NCI-H345 (cell line): ENCODE measurements around the gene NF2.
"Not testable (repeated sequence)": the region's sequence is repeated elsewhere in the genome, so short reads cannot be mapped to it uniquely, and the experiment has no call there.

ENCODE experiments used
- DNase-seq: peaks from one replicate; lab custom pipeline; 2025; lab: John Stamatoyannopoulos, UW

The NF2 gene

DNA sequence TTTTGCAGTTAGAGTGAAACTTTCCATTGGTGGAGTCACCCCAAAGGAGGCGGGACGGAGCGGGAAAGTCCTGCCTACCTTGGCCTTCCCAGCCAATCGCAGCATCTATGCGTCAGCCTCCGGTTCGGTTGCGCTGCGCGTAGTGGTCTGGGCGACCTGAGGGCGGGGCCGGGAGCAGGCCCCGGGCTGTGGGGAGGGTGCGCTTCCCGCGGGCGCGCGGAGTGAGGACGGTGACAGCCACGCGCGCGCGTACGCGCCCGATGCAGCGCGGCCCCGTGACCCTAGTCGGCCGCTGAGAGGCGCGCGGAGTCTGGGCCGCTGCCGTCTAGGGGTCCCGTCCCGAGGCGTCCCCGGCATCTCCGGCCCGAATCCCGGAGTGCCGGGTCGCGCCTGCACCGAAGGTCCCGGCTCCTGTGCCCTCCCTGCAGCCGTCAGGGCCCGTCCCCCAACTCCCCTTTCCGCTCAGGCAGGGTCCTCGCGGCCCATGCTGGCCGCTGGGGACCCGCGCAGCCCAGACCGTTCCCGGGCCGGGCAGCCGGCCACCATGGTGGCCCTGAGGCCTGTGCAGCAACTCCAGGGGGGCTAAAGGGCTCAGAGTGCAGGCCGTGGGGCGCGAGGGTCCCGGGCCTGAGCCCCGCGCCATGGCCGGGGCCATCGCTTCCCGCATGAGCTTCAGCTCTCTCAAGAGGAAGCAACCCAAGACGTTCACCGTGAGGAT lies at the start of gene NF2:
TSS of gene NF2 (plus strand) at position 276 of the 718 bp plus-strand sequence. CDS start at position 642, 366 bp downstream.
- DNase-seq = peak; percentile 97

GRCh38 chr22:29555065-29555644 lies 48.3 kb upstream of the NF2 start:
- DNase-seq = no peak

DNA sequence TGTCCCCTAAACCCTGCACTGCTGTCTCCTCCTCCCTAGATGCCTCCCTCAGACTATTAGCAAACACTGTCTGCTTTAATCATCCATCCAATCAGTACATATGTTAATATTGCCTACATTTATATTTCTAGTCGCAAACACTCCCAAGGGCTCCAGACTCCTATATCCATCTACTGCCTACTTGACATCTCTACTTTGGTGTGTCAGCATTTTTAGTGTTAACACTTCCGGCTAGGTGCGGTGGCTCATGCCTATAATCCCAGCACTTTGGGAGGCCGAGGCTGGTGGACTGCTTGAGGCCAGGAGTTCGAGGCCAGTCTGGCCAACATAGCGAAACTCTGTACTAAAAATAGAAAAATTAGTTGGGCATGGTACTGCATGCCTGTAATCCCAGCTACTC lies 44.4 kb upstream of the NF2 start:
- no peak for DNase-seq

GRCh38 chr22:29559853-29560252 lies 43.6 kb upstream of the NF2 start:
- no peak for DNase-seq

DNA sequence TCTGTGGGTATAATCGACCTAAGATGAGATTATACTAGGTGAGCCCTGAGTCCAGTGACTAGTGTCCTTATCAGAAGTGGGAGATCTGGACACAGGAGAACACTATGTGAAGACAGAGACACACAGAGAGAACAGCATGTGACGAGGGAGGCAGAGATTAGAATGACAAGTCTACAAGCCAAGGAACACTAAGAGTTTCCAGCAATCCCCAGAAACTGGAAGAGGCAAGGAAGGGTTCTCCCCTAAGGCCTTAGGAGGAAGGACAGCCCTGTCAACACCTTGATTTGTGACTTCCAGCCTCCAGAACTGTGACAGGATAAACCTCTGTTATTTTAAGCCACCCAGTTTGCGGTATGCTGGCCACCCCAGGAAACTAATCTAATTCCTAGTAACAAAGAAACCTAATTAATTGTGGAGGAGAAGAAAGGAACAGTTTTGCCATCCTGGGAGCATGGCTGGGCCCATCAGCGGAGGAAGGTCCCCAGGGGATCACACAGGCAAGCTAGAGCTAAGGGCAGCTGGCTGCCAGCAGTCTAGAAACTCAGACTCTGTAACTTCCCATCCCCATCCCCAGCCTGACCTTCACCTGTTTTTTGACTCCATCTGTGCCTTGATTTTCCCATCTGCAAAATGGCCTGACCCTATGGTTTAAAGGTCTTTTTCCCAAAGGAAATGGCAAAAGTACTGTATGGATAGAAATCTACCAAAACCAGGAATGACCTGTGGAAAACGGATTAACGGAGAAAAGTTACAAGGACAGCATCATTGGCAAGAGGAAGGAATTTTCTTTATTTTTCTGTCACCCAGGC lies 39.6 kb upstream of the NF2 start:
- no peak for DNase-seq

DNA sequence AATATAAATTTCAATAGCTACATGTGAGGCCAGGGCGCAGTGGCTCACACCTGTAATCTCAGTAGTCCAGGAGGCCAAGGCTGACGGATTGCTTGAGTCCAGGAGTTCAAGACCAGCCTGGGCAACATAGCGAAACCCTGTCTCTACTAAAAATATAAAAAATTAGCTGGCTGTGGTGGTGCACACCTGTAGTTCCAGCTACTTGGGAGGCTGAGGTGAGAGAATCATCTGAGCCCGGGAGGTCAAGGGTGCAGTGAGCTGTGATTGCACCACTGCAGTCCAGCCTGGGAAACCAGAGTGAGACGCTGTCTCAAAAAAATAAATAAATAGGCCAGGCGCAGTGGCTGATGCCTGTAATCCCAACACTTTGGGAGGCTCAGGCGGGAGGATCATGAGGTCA lies 36.9 kb upstream of the NF2 start:
- DNase-seq = not testable (repeated sequence)

- no peak for DNase-seq
Observed at GRCh38 chr22:29567338-29567737, 36.1 kb upstream of the NF2 start.

DNA sequence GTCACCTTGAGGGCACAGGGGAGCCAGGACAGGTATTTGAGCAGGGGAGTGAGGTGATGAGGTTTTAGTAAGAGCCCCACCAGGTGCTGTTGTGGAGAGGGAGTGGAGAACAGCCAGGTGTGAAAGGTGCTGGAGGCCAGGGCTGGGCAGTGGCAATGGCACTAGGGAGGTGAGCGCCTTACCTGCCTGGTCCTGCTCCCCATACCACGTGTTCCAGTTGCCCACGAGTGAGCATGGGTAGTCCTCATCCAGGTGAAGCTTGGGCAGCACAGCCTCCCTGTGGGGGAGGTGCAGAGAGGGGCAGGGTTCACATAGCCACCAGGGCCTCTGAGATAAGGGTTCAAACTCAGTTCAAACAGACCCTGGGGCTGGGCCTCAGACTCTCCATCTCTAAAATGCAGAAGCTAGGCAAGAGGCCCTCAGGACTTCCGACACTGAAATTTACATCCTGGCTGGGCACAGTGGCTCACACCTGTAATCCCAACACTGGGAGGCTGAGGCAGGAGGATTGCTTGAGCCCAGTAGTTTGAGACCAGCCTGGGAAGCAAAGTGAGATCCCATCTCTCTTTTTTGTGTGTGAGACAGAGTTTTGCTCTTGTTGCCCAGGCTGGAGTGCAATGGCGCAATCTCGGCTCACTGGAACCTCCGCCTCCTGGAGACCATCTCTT lies 34.3 kb upstream of the NF2 start:
- no peak for DNase-seq

- no peak for DNase-seq
Observed at GRCh38 chr22:29570456-29570855, 33.0 kb upstream of the NF2 start.

DNA sequence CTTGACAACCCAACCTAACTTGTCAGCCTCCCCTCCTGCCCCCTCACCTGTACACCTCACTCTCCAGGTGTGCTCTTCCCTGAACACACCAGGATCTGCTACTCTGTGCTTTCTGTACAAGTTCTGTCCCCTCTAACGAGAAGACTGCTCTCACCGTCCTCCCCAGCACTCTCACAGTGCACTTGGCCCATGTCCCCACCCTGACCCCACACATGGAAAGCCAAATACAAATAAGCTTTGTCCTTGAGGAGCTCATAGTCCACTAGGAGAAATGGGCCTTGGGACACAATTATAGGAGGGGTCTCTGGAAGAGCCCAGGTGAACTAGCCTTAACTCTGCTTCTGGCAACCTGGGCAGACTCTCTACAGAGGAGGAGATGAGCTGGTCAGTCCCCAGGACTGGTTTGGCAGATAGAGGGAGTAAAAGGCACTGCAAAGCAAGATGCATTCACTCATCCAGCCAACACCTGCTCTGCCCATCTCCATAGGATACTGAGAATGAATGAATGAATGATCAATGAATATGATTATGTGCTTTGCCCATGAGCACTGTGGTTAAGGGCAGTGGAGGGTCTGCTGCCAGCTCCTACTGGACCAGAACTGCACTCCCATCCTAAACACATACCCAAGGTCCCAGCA lies 32.4 kb upstream of the NF2 start:
- no peak for DNase-seq

DNA sequence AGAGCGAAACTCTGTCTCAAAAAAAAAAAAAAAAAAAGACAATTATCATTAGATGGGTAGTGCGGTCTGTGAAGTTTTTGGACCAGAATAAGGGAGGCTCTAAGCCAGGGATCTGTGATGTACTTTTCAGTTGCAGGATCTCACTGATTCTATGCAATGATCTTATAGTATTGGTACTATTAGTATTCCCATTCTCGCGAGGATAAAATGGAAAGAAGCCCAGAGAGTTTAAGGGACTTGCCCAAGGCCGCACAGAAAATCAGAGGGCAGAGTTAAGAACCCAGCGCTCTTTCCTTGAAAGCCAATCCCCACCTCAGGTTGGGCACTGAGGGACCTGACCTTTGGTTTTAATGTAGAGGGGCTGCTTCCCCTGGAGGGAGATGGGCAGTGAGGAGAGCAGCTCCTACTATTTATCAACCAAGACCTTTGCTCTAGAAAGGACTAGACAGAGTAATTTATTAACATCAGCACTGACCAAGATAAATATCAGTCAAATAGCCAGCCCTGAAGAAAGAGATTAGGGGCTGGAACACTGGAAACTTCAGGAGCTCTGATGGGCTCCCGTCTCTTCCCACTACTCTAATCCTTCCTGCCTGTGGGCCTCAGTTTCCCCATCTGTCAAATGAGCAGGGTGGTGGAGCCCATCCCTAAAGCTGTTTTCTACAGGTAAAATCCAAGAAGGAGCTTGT lies 28.5 kb upstream of the NF2 start:
- no peak for DNase-seq

- no peak for DNase-seq
Observed at GRCh38 chr22:29578462-29579200, 24.8 kb upstream of the NF2 start.

DNA sequence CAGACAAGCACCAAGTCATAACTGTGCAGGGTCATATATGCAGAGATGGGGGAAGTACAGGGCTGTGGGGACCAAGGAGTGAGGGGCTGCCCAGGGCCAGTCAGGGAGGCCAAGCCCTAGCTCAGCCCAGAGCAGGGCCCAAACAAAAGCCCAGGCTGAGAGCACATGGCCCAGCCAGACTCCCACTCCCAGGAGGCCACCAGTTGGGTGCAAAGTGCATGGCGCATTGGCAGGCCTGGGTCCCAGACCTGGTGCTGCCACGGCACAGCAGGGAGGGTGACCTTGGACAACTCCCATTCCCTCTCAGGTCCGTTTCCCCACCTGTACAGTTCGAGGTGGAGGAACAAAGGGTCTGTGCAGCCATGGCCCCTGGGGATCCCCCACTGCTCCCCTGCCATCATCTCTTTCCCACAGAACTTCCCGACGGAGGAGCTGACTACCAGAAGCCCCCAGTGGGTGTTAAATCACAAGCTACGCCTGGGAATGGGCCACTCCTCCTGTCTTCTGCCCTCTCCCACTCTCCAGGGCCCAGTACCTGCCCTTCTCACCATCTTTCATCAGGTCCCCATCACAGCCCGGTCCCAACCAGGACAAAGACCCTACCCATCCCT lies 23.1 kb upstream of the NF2 start:
- no peak for DNase-seq

DNA sequence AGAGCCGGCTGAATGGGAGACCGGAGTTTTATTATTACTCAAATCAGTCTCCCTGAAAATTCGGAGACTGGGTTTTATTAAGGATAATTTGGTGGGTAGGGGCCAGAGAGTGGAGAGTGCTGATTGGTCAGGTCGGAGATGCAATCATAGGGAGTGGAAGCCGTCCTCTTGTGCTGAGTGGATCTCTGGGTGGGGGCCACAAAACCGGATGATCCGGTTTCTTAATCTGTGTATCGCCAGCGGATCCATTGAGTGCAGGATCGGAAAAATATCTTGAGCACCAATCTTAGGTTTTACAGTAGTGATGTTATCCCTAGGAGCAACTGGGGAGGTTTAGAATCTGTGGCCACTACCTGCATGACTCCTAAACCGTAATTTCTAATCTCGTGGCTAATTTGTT lies 21.6 kb upstream of the NF2 start:
- peak; percentile 61 for DNase-seq

- DNase-seq = no peak
Observed at GRCh38 chr22:29584975-29585374, 18.5 kb upstream of the NF2 start.

- not testable (repeated sequence) for DNase-seq
Observed at GRCh38 chr22:29586193-29586705, 17.2 kb upstream of the NF2 start.

DNA sequence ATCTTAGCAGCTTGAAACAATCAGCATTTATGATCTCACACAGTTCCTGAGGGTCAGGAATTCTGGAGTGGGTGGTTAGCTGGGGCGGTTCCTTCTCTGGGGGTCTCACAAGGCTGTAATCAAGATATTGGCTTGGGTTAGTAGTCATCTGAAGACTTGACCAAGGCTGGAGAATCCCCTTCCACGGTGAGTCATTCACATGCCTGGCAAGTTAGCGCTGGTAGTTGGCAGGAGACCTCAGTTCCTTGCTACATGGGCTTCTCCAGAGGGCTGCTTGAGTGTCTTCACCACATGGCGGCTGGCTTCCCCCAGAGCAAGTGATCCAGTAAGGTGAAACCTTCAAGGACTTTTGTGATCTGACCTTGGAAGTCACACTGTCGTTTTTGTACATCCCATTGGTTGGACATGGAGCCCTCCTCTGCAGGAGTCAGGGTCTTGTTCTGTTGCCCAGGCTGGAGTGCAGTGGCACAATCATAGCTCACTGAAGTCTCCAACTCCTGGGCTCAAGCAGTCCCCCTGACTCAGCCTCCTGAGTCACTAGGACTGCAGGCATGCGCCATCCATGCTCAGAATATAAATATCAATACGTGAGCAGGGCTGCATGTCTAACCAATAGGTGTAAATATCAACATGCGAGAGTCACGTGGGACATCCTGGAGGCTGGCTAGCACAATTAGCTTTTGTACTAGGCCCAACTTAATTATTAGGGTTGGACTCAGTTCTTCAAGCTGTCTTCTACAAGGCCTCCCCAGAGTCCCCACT lies 15.3 kb upstream of the NF2 start:
- DNase-seq = no peak

GRCh38 chr22:29593923-29594322 lies 9.5 kb upstream of the NF2 start:
- no peak for DNase-seq

DNA sequence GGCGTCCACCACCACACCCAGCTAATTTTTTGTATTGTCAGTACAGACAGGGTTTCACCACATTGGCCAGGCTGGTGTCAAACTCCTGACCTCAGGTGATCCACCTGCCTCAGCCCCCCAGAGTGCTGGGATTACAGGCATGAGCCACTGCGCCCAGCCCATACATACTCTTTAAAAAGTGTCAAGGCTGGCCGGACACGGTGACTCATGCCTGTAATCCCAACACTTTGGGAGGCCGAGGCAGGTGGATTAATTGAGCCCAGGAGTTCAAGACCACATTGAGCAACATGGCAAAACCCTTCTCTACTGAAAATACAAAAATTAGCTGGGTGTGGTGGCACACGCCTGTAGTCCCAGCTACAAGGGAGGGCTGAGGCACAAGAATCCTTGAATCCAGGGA lies 9.0 kb upstream of the NF2 start:
- not testable (repeated sequence) for DNase-seq
